Sigmoid colon (tissue), 7 donors: ENCODE measurements around the gene SVEP1. TPM values are rescaled to one million over a fixed set of nuclear protein-coding genes. Genes with fewer than 3 reads are reported as not detected.

ENCODE experiments used
- DNase-seq: peaks from one replicate; pipeline ENCODE4 v3.0.0-alpha.2; 2019
- H3K27ac ChIP-seq, 4 donors: fragments of 200-600 bp; sonication (generic); one replicate each; pipeline ENCODE4 v1.5.1; 2016 to 2019; ENCODE audit warnings: mild to moderate bottlenecking in 1 of 4
- H3K27me3 ChIP-seq, 3 donors: fragments of 200-600 bp; sonication (generic); one replicate each; pipeline ENCODE4 v1.5.1; 2019; ENCODE audit warnings: mild to moderate bottlenecking in 1 of 3
- H3K36me3 ChIP-seq, 4 donors: fragments of 200-600 bp; sonication (generic); one replicate each; pipeline ENCODE4 v1.5.1; 2016 to 2019
- H3K4me1 ChIP-seq, 4 donors: fragments of 200-600 bp; sonication (generic); one replicate each; pipeline ENCODE4 v1.5.1; 2017 to 2019
- H3K4me3 ChIP-seq, 4 donors: fragments of 200-600 bp; sonication (generic); one replicate each; pipeline ENCODE4 v1.5.1; 2017 to 2019; ENCODE audit warnings: mild to moderate bottlenecking in 2 of 4, moderate library complexity in 1 of 4
- H3K9me3 ChIP-seq, 4 donors: fragments of 200-600 bp in 3 of 4; sonication (generic) in 3 of 4; one replicate each; pipeline versions ENCODE4 v1.5.1 to v1.6.1; 2013 to 2019
- EP300 ChIP-seq, 4 donors: sonication (generic); formaldehyde crosslinking; IDR thresholded peaks; one replicate each; pipeline ENCODE4 v1.6.1; 2017; ENCODE audit warnings: antibody characterized with exemption in 4 of 4
- POLR2A ChIP-seq, 2 donors: fragments of 450-650 bp; IDR thresholded peaks; one replicate each; pipeline ENCODE4 v1.6.1; 2016; ENCODE audit warnings: antibody characterized with exemption in 2 of 2, mild to moderate bottlenecking in 2 of 2, moderate library complexity in 2 of 2
- POLR2AphosphoS5 ChIP-seq, 4 donors: sonication (generic); formaldehyde crosslinking; IDR thresholded peaks; one replicate each; pipeline ENCODE4 v1.6.1; 2017; ENCODE audit warnings: antibody characterized with exemption in 4 of 4
- WGBS, 2 donors: extraction: QIAGEN DNeasy Blood & Tissue Kit; methylation state at CpG; one replicate each; pipeline ENCODE4 v1.1.7; 2013; 5-methylcytosine and 5-hydroxymethylcytosine counted together
- intact Hi-C: fragments of 100-400 bp; cut with DNase I; formaldehyde crosslinking; loops from one replicate; pipeline ENCODE4 v1.15.1; 2023
- polyA plus RNA-seq, 3 donors: library from polyadenylated mRNA; stranded (reverse); fragments of 200-250 nt; gene quantifications; one replicate each; pipeline ENCODE4 v1.2.3, GENCODE V29; 2013
- small RNA-seq, 3 donors: library from RNA; depleted of rRNA; stranded (forward); fragments of <200 nt; gene quantifications; one replicate each; pipeline ENCODE3, GENCODE V24; 2016
- total RNA-seq, 4 donors: library from RNA; depleted of rRNA; stranded (reverse); fragments of >200 nt; gene quantifications; one replicate each; pipeline ENCODE4 v1.1.0, GENCODE V29; 2016
- TF ChIP-seq, protein P1 (sequence below), 4 experiments: fragments of 450-650 bp in 3 of 4; fragments of 200-600 bp in 1 of 4; IDR thresholded peaks; one replicate each; pipeline ENCODE4 v1.5.1; 2016 to 2019; ENCODE audit warnings: antibody characterized with exemption in 4 of 4, mild to moderate bottlenecking in 3 of 4, moderate library complexity in 2 of 4
- donor health status: healthy with polysubstance abuse.
- donor health status: Bipolar disorder and iron deficiency.
- donor health status: healthy.

The SVEP1 gene
- total and polyA plus RNA-seq, 7 donors = 0.23 to 77.5 (median 24.3) TPM

GRCh38 chr9:110319781-110320492 is 259.6 kb downstream of the SVEP1 start:
- H3K27ac ChIP-seq = no peak overlapping the region
- H3K27me3 ChIP-seq = no peaks in the 10 kb centered on the region
- intact Hi-C loops = no loop called here
- no peak for DNase-seq
- WGBS, 2 donors = 85 to 87% methylated on average over 4 of the region's 4 CpGs
- H3K9me3 ChIP-seq = no peaks in the 10 kb centered on the region
- no peak overlapping the region for H3K4me3 ChIP-seq
- TF ChIP-seq POLR2AphosphoS5 (IDR thresholded peaks at IDR 0.05) (no peak), EP300 (IDR thresholded peaks at IDR 0.05) (no peak)
- TF ChIP-seq, protein P1, sequence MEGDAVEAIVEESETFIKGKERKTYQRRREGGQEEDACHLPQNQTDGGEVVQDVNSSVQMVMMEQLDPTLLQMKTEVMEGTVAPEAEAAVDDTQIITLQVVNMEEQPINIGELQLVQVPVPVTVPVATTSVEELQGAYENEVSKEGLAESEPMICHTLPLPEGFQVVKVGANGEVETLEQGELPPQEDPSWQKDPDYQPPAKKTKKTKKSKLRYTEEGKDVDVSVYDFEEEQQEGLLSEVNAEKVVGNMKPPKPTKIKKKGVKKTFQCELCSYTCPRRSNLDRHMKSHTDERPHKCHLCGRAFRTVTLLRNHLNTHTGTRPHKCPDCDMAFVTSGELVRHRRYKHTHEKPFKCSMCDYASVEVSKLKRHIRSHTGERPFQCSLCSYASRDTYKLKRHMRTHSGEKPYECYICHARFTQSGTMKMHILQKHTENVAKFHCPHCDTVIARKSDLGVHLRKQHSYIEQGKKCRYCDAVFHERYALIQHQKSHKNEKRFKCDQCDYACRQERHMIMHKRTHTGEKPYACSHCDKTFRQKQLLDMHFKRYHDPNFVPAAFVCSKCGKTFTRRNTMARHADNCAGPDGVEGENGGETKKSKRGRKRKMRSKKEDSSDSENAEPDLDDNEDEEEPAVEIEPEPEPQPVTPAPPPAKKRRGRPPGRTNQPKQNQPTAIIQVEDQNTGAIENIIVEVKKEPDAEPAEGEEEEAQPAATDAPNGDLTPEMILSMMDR (IDR thresholded peaks at IDR 0.05) = no peak
- H3K36me3 ChIP-seq = no peaks in the 10 kb centered on the region
- no peaks in the 10 kb centered on the region for H3K4me1 ChIP-seq

- H3K27ac ChIP-seq = no peak overlapping the region
- no peaks in the 10 kb centered on the region for H3K27me3 ChIP-seq
- H3K9me3 ChIP-seq = no peaks in the 10 kb centered on the region
- H3K36me3 ChIP-seq = no peaks in the 10 kb centered on the region
- TF ChIP-seq, protein P1 (IDR thresholded peaks at IDR 0.05) = no peak
- TF ChIP-seq POLR2AphosphoS5 (IDR thresholded peaks at IDR 0.05) = no peak
- TF ChIP-seq EP300 (IDR thresholded peaks at IDR 0.05) = no peak
- TF ChIP-seq POLR2A (IDR thresholded peaks at IDR 0.05) = no peak
- no peak for DNase-seq
- 96 to 97% methylated on average over 4 of the region's 4 CpGs for WGBS, 2 donors
- H3K4me3 ChIP-seq = no peak overlapping the region
- H3K4me1 ChIP-seq = no peaks in the 10 kb centered on the region
- intact Hi-C loops = no loop called here
These were observed 261.6 kb downstream of the SVEP1 start for GRCh38 chr9:110317911-110318310.

DNA sequence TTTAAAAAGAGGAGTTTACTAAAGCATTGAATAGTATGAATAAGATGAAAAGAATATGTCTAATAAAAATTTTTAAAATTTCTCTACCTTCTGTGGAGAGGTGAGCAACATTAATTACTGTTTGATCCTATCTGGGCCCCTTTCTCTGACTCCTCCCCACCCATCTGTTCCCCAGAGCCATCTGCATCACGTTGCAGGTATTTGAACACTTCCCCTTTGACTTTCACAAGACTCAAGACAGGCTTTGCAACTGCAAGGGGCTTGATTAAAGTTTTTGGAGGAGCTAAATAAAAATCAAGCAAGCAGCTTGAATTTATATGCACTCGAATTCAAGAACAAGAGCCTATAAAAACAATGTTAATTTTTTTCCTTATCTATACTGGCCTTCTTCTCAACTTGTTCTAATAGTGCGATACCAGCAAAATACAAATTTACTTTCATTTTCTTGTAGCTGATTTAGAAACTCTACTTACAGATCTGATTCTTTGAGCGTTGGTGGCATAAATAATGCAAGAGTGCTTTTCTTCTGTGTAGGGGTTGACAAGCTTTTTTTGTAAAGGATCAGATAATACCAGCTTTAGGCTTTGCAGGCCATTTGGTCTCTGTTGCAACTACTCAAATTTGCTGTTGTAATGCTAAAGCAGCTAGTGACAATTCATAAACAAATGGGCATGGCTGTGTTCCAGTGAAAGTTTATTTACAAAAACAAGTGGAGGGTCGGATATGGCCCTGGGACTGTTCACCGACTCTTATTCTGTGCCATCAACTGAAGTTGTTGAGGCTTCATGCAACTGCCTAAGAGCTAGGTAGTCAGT is 263.1 kb downstream of the SVEP1 start:
- DNase-seq = no peak
- no peaks in the 10 kb centered on the region for H3K9me3 ChIP-seq
- intact Hi-C loops = no loop called here
- H3K4me1 ChIP-seq = no peaks in the 10 kb centered on the region
- no peaks in the 10 kb centered on the region for H3K36me3 ChIP-seq
- no peak overlapping the region for H3K27ac ChIP-seq
- no peaks in the 10 kb centered on the region for H3K27me3 ChIP-seq
- TF ChIP-seq, protein P1 (IDR thresholded peaks at IDR 0.05) = no peak
- TF ChIP-seq POLR2AphosphoS5 (IDR thresholded peaks at IDR 0.05) (no peak), EP300 (IDR thresholded peaks at IDR 0.05) (no peak), POLR2A (IDR thresholded peaks at IDR 0.05) (no peak)
- no peak overlapping the region for H3K4me3 ChIP-seq
- WGBS, 2 donors = 44 to 57% methylated on average over 6 of the region's 6 CpGs

Small RNA genes lying within 50 kb of the gene (small RNA-seq; reads per million reads assigned to genes)
- gene RNU6-1039P = 0 reads per million in 3 donors

Other genes with a start within 250 kb of the SVEP1 start
- gene TXNDC8, start 241.9 kb downstream of the SVEP1 start, total RNA-seq = not detected
- gene TXNDC8, start 241.9 kb downstream of the SVEP1 start, polyA plus RNA-seq = not detected
- 1 to 10 TPM; 1.6 to 9.7 (median 7.2) TPM for gene MUSK, start 89.0 kb upstream of the SVEP1 start, total RNA-seq
- 1 to 10 TPM in 2 of 3 donors, under 1 TPM in 1; 0.46 to 2.3 (median 1.2) TPM for gene MUSK, start 89.0 kb upstream of the SVEP1 start, polyA plus RNA-seq